ENCODE data around the gene MOB1B. TPM values are rescaled to one million over a fixed set of nuclear protein-coding genes. Genes with fewer than 3 reads are reported as not detected.

MOB1B gene
- total RNA-seq: 9.9 and 19.8 TPM in 2 replicates

DNA sequence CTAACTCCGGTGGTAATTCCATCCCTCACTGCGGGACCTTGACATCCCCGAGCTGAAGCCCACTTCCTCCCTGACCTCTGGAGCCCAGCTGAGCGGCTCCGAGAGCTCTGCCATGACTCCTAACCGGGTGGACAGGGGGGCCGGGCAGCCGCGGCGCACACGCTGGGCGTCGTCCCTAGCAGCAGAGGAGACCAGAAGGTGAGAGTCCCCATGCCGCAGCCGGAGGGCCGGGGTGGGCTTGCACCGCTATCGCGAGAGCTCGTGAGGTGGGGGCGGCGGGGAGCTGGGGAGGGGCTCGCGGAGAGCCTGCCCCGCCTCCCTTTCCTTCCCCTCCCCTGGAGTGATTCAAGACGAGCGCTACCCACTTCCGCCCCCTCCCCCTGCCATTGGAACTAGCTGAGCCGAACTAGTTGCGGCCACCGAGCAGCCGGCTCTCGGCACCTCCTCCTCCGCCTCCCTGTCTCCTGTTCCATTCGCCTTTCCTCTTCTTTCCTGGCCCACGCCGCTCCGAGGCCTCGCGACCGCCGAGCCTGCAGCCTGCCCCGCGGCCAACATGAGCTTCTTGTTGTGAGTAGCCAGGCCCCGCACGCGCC lies at the start of gene MOB1B:
Gene MOB1B (plus strand): TSS at position 386 of the 593 bp plus-strand sequence. CDS start 168 bp downstream, at position 554.

DNA sequence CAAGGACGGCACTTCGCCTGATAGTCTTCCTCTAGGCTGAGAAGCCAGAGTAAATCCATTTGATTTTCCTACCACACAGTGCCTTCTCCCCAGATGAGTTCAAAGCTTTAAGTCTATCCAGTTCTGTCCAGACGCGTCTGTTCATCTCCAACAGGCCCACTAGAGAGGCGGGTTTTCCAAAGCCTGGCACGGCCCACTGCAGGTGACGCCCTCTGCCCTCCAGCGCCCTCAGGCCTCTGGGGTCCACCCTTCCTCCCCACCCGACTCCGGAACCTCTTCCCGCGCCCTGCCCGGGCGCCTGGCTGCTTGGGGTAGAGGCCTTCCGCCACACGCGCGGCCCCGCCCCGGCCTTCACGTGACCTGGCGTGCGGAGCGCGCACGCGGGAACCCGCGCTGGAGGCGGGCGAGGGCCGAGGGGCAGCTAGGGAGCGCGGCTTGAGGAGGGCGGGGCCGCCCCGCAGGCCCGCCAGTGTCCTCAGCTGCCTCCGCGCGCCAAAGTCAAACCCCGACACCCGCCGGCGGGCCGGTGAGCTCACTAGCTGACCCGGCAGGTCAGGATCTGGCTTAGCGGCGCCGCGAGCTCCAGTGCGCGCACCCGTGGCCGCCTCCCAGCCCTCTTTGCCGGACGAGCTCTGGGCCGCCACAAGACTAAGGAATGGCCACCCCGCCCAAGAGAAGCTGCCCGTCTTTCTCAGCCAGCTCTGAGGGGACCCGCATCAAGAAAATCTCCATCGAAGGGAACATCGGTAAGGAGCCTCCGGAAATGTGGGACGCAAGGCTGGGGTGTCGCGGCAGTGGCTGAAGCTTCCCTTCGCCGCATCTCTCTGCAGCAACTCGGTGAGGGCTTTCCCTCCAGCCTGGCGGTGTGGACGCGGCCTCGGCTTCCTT lies 91.3 kb downstream of the MOB1B start, which contains the start of gene DCK:
Gene DCK (plus strand): TSS at position 469 of the 888 bp plus-strand sequence. CDS start 187 bp downstream, at position 656.

Other genes with a start within 250 kb of the MOB1B start
- gene JCHAIN, start 235.9 kb upstream of the MOB1B start, total RNA-seq: 3.6 and 5.8 TPM in 2 replicates
- gene UTP3, start 213.8 kb upstream of the MOB1B start, total RNA-seq: 21.8 and 22.1 TPM in 2 replicates
- 77.2 and 98.5 TPM in 2 replicates for gene RUFY3, start 180.4 kb upstream of the MOB1B start, total RNA-seq
- gene GRSF1, start 62.5 kb upstream of the MOB1B start, total RNA-seq: 66.0 and 90.8 TPM in 2 replicates
- gene DCK, start 91.3 kb downstream of the MOB1B start, total RNA-seq: 16.9 and 18.8 TPM in 2 replicates

Measured in smooth muscle cell of trachea (primary cell).